ENCODE results near the gene DDAH1.

GRCh38 chr1:85295006-85295431 lies 169.9 kb downstream of the DDAH1 start:
- TF ChIP-seq CTCF (IDR thresholded peaks at IDR 0.05; ENCODE audit: borderline replicate concordance, extremely low read depth, low read length, poor library complexity, severe bottlenecking) (no peak), EZH2 (IDR thresholded peaks at IDR 0.05; ENCODE audit: borderline replicate concordance, low read depth, low read length, severe bottlenecking) (no peak)
